Dermis microvascular lymphatic vessel endothelial cell (primary cell): Measurements from ENCODE around the gene ENTR1. TPM values are rescaled to one million over a fixed set of nuclear protein-coding genes. Genes with fewer than 3 reads are reported as not detected.
"Not testable (repeated sequence)": the region's sequence is repeated elsewhere in the genome, so short reads cannot be mapped to it uniquely, and the experiment has no call there.

Experiments used
- DNase-seq, 2 donors: peaks; one replicate each; pipeline versions ENCODE4 v3.0.0 to v3.0.0-alpha.2; 2010; ENCODE audit warnings: low read depth in 2 of 2
- total RNA-seq: library from RNA; depleted of rRNA; stranded (reverse); fragments of >200 nt; gene quantifications from 2 replicates; pipeline ENCODE4 v1.2.1, GENCODE V29; 2014

The ENTR1 gene
- total RNA-seq, 1 donor from 2014 or later: 19.9 TPM

DNA sequence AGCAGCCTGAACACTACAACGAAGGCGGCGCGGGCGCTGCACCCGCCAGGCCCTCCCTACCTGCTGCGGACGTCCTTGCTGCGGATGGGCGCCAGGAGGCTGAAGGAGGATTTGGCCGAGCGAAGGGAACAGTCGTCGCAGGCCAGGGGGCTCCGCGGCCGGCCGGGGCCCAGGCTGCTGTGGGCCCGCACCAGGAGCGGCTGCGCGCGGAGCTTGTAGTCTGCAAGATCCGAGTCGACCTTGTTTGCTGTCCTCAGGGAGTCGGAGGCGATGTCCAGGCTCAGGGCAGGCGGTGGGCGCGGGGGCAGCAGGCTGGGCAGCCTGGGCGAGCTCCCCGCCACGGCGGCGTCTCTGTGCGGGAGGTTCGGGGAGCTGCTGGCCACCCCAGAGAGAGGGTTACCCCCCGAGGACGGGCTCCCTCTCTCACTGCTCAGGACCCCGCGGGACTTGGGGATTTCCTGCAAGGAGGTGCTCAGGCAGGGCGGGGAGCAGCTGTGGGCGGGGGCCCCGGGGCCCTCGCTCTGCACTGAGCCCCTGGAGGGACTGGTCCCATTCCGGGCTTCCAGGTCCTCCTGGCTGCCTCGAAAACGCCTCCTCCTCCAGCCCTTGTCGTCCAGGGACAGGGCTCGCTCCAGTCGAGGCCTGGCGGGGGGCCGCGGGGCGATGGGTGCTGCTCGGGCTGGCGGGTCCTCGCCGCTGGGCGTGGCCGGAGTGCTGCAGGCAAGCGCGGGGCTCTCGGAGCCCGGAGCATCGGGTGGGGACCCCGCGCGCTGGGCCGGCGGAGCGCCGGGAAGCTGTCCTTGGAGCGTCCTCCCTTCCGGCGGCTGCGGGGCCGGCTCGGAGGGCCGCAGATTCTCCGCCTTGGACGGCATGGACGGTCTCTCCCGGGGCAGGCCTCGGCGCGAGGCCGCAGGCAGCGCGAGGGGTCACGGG lies 28.4 kb upstream of the ENTR1 start:
- DNase-seq: peak in 1 of 2 donors; percentile 24

DNA sequence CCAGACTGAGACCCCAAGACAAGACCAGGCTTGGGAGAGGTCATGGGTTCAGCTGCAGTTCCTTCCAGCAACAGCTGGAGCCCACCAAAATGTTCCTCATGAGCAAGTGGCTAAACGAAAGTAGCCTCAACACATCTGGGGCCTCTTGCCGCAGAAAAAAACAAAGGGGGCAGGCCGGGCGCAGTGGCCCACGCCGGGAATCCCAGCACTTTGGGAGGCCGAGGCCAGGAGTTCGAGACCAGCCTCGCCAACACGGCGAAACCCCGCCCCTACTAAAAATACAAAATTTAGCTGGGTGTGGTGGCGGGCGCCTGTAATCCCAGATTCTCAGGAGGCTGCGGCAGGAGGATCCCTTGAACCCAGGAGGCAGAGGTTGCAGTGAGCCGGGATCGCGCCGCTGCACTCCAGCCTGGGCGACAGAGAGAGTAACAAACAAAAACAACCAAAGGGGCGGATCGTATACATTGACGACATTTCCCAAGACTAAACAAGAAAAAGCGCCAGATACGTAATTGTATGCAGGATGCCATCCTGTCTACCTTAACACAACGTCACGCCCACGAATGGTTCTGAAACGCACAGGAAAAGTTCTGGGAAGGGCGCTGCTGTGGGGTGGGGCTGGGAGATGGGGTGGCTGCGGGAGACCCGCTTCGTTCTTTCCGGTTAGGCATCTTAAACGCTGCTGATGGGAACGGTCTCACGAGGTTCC lies 27.6 kb upstream of the ENTR1 start:
- DNase-seq: no peak

DNA sequence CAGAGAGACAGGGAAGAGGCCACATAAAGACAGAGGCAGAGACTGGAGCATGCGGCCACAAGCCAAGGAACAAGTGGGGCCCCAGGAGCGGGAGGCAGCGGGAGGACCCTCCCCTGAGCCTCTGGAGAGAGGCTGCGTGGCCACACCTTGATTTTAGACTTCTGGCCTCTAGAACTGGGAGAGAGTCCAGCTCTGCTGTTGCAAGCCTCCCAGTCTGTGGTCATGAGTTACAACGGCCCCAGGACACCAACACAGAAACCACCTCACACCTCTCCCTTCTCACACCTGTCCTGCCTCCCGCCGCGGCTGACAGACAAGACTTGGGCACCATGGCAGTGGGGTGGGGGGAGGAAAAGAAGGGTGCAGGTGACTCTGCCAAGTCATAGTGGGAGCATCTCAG lies 27.0 kb upstream of the ENTR1 start:
- DNase-seq: no peak

DNA sequence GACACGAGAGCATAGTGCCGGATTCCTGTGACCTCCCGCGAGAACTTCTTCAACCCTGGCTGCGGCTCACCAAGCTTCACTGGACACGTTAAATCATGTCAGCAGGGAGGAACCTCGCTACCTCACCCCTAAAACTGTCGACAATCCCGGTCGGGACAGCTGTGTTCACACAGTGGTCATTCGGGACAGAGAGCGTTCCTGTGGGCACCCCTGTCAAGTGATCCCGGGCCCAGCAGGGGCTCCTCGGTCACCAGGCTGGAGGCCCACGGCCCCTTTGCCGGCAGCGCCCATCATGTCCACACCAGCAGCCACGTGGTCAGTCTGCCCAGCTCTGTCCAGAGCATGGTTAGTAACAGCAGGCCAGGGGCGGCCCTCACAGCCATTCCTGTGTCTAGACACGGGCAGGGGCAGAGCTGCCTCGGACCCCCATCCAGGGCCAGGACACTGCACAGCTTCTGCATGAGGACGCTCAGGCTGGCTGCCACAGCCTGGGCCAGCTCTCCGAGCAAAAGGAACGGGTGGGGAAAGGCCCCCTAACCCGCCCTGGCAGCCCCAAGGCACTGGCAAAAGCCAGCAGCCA lies 25.7 kb upstream of the ENTR1 start:
- no peak for DNase-seq

DNA sequence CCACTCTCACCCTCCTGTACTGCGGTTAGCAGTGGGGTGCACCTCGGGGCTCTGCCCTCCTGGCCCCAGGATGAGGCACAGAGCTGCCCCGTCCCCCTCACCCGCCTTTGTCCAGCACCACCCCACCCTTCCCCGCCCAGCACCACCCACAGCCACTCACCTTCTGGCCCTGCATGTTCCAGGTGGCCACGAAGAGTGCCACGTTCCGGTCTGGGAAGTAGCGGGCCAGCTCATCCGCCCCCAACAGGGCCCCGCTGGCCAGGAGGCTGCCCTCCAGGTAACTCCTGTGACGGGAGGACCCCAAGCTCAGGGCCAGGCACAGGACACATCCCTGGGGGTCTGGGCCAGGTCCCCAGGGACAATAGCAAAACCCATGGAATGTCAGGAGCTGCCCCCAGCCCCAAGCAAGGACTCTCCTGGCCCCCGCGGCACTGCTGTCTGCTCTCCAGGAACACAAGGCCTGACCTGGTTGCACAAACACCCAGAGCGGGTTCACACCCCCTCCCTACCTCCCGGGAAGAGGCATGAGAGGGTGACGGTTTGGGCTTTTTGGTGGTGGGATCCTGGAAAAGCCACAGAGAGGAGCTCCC lies 24.3 kb upstream of the ENTR1 start:
- no peak for DNase-seq

DNA sequence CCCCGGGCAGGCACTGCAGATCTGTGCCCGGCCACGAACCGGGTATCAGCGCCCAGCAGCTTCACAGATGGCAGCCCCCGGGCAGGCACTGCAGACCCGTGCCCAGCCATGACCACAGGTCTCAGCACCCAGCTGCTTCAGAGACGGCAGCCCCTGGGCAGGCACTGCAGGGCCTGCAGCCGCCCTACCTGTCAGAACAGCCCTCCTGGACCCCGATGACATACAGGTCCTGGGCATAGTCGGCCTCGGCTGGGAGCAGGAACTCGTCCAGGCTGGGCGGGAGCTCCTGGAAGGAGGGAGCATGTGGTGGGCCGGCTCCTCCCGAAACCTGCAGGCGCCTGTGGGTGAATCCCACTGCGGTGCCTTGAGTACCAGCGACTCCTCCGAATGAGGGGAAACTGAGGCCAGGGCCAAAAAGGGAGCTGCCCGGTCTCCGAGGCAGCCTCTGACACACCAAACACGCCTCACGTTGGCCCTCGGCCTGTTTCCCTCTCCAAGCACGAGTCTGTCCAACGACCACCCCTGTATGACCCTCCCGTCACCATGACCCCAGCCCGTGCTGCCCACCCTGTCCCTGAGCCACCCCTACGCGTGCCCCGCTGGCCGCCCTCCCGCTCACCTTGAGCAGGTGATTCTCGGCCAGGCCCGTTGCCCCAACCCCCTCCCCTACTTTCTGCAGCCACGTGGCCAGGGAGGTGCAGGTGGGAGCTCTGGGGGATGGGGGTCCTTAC lies 23.6 kb upstream of the ENTR1 start:
- no peak for DNase-seq

DNA sequence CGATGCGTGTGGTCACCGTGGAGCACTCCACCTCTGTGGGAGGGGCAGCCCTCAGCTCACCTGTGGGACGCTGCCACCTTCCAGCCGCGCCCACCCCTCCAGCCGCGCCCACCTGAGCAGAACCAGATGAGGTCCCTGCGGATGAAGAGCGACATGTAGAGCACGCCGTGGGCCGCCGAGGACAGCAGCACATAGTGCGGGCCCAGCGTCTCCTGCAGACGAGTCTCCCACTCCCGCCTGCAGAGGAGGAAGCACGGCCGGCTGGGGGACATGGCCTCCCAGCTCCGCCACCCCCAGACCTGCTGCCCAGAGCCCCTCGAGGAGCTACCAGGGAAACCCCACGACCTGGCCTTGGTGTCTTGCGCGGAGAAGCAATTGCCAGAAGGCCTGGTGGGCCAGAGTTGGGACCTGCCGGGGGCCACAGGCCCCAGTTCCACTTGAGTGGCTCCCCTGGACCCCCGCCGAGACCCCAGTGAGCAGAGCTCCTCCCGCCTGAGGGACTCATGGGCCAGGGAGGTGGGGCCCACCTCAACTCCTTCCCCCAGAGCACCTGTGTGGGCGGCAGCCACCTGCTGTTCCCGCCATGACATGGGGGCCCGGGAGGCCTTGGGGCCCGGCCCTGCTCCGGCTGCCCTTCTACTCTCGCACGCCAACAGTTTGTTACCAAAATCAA lies 22.8 kb upstream of the ENTR1 start:
- DNase-seq: no peak

DNA sequence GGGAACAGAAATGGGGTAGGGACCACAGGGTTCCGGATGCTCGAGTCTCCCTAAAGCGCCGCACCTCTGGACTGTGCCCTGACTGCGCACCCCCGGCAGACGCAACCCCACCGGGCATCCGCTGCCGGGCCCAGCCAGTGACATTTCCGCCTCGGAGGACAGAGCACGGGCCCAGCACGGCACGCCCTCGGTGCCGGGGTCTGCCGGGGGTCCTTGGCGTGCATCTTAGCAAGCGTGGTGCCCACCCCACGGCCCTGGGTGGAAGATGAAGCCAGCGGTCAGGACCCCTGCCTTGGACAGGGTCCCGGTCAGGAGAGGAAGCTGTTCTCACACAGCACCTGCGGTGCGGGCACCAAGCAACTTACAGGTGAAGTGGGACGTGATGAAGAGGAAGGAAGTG lies 22.2 kb upstream of the ENTR1 start:
- DNase-seq: no peak

DNA sequence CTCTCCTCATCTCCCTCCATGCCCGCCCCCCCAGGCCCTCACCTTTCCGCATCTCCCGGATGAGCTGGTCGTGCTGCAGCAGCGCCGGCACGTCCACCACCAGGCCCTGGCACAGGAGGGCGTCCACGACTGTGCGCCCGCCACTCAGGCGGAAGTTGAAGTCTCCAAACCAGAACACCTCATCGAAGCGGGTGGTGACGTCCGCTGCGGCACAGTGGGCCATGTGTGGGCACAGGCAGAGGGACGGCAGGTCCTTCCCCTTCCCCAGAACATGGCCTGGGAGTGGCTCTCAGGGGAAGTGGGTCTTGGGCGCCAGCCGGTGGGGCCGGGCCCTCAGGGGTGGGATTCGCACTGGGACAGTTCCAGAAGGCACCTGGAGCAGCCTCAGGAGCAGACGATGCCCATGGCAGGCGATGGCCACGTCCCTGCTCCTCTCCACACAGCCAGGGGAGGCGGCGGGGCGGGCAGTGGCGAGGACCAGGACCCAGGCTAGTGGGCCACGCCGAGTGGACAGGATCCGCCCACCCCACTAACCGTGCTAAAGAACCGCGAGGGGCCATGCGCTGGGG lies 21.5 kb upstream of the ENTR1 start:
- no peak for DNase-seq

DNA sequence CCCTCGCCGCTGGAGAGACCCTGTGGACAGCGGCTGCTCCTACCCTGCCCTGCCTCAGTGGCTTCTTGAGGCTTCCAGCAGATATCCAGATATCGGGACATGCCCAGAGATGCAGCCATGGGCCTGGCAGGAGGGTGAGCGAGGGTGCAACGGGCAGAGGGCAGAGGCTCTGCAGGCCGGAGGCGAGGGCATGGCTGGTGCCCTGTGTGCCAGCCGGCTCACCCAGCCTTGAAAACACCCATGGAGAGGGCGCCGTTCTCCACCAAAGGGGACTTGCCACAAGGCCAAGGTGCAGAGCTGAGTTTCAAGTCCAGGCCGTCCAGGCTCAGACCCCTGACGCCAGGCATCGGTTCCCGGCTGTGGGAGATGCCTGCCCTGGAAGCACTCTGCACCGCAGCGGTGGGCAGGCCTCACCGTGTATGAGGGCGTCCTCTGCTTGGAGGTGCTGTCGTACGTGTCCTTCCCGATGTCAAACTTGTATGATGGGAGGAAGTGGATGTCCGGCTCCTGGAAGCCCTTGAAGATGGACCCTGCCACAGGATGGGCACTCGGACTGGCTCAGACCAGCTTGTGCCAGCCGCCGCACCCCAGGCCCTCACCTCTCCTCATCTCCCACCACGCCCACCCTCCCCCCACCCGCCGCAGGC lies 20.3 kb upstream of the ENTR1 start:
- DNase-seq: no peak

DNA sequence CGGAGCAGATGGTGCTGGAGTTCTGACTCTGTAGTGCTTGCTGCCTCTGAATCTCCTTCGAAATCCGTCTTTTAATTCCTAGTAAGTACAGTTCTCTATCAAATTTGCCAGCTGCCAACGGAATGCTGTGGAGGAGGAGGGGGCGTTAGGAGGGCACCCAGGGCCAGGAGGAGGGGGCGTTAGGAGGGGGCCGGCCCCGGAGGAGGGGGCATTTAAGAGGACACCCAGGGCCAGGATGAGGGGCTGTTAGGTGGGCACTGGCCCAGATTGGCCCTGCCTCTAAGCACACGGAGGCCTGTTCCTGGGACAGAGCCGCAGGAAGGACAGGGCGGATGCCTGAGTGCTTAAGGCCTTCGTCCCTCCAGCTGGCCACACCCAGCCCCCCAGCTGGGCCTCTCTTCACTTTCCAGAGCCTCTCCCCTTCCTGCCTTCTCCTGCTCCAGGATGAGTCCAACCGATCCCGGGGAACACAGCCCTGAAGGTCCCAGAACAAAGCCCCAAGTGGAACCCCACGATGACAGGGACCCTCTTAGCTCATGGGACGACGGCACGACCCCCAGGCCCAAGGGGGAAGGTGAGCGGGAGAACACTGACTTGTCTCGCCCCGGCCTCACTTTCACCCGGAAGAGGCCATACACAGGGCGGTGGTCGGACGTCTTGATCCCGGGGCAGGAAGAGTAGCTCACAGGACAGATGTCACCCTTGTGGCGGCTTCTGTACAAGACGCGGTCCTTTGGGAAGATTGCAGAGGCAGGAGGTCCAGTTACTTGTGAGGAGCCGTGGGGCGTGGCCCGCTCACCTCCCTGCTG lies 19.5 kb upstream of the ENTR1 start:
- no peak for DNase-seq

DNA sequence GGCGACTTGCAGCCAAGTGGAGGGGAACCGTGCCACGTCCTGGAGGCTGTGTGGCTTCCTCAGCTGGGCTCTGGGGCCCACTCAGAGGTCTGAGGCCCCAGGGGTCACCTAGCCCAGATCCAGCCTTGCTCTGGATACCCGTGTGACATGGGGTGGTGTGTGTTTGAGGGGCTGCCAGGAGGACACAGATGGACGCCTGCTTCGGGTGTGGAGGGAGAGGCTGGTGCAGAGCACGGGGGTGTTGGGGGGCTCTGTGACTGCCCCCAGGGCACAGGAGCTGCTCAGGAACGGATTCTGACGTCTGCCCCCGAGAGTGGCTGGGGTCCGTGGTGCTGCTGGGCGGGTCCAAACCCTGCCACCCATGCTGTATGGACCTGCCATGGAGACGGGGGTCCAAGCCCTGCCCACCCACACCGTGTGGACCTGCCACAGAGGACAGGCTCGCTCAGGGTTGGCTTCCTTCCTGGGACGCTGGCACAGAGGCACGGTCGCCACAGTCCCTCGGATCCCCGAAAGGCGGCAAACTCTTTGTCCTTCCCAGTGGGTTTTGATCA lies 18.7 kb upstream of the ENTR1 start:
- no peak for DNase-seq

DNA sequence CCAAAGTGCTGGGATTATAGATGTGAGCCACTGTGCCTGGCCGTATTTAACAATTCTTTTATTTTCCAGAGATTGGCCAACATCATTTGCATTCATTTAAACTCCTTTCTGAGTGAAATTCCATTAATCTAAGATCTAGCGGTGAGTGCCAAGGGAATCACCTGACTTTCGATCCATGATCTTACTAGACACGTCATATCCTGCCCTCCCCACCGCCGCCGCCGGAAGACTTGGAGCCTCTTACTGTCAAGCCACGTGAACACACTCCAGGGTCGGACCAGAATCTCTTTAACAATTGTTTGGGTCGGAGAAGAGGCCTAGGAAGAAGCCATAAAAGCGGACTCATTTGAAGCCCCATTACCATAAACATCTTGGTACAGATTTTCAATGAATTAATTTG lies 16.4 kb upstream of the ENTR1 start:
- DNase-seq: peak in 1 of 2 donors; percentile 20

DNA sequence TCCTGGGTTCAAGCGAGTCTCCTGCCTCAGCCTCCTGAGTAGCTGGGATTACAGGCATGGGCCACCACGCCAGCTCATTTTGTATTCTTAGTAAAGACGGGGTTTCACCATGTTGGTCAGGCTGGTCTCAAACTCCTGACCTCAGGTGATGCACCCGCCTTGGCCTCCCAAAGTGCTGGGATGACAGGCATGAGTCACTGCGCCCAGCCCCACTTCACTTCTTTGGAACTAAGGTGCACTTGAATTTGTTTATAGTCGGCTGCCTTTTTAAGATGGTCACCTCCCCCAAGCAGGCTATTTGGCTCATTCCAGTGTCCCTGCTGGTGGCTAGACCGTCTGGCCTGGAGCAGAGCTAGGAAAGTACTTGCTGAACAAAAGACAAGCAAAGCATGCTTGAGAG lies 15.0 kb upstream of the ENTR1 start:
- DNase-seq: not testable (repeated sequence)

DNA sequence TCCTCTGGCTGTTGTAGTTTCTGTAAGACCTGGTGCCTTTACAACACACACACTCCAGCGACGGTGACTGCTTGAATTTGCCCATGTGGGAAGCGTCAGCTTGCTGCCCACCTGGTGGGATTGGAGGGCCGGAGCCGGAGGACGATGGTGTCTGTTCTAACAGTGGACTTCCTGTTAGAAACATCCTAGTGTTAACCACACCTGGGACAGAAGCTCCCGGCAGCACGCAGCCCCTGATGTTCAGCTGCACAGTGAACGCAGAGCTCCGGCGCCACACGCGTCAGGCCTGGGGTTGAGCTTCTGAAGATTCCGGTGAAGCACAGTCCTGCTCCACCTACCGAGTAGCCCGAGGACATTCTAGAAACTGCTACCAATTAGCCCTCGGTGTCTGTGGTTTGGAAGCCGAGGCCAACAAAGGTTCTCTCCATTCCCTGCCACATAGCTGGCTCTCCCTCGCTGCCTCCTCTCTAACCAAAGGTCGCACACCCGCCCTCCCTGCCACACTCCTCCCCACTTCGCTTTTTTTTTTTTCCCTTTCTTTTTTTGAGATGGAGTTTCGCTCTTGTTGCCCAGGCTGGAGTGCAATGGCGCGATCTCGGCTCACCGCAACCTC lies 14.4 kb upstream of the ENTR1 start:
- DNase-seq: no peak

DNA sequence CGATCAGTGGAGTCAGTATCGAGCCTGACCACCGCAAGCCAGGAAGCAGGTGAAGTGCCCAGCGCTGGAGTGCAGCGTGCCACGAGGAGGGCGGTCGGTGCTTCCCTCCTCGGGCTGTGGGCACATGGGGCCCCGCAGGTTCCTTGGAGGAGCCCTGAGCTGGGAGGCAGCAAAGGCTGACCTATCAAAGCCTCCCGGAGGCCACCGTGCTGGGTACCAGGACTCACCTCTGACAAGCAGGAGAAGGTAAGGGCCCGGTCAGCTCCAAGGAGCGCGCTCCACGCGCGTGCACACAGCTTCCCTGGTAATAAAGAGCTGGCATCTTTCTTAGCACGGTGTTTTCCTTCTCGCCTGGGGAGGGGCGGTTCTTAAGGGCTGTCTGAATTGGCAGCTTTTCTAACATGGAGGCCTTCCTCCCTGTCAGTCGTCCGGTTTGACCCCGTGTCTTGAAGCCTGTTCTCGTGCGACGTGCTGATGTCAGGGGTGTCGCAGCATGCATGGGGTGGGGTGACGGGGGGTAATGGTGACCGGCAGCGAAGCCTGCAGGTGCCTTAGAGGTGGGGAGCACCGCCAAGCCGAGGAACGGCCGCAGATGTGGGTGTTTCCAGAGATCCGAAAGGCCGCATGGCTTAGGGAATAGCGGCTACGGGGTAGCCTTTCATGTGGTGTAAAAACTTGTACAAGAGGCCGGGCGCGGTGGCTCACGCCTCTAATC lies 13.2 kb upstream of the ENTR1 start:
- DNase-seq: no peak

DNA sequence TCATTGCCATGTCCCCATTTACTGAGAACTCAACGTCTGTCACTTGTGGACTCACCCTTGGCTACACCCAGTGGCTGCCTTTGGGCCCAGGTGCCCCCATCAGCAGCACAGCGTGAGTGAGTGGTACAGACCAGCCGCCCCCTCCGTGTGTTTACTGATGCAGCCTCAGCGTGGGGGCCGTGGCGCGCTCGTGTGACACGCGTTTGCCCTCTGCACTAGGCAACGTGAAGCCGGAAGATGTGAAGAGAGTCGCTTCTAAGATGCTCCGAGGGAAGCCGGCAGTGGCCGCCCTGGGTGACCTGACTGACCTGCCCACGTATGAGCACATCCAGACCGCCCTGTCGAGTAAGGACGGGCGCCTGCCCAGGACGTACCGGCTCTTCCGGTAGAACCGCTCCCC lies 12.5 kb upstream of the ENTR1 start:
- no peak for DNase-seq

DNA sequence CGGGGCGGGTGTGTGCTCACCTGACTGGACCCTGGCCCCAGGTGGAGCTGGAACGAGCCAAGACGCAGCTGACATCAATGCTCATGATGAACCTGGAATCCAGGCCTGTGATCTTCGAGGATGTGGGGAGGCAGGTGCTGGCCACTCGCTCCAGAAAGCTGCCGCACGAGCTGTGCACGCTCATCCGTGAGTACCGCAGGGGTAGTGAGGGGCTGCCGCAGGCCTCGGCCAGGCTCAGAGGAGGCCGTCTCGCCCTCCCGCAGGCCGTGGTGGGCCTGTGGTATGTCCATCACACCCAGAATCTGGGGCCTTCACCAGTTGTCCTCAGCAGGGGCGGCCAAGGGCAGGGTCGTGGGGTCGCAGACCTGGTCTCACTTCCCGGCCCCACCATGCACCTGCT lies 11.4 kb upstream of the ENTR1 start:
- DNase-seq: no peak
